Effector memory CD8-positive, alpha-beta T cell (primary cell): ENCODE data around the gene TNFAIP8L3.

ENCODE experiments used
- ATAC-seq: fragments of 150-1000 bp; cut with Tn5 transposase; replicated peaks from 2 replicates; pipeline ENCODE4 v1.10.0; 2021; ENCODE audit warnings: mild to moderate bottlenecking, moderate library complexity
- DNase-seq, 3 experiments: peaks; one replicate each; pipeline ENCODE4 v3.0.0; 2021
- H3K27ac Mint-ChIP-seq, 2 donors: one replicate each; pipeline ENCODE4 v1.8.0; 2022; ENCODE audit warnings: mild to moderate bottlenecking in 2 of 2, mixed read lengths in 2 of 2, moderate library complexity in 2 of 2
- H3K27me3 Mint-ChIP-seq, 2 donors: one replicate each; pipeline ENCODE4 v1.8.0; 2022; ENCODE audit warnings: mixed read lengths in 2 of 2
- H3K36me3 Mint-ChIP-seq: one replicate; pipeline ENCODE4 v1.8.0; 2022; ENCODE audit warnings: mild to moderate bottlenecking, moderate library complexity, mixed read lengths; ENCODE audit not compliant: insufficient read depth
- H3K4me1 Mint-ChIP-seq, 2 donors: one replicate each; pipeline ENCODE4 v1.8.0; 2022; ENCODE audit warnings: low read depth in 2 of 2, mixed read lengths in 2 of 2
- H3K4me3 Mint-ChIP-seq, 2 donors: one replicate each; pipeline ENCODE4 v1.8.0; 2022; ENCODE audit warnings: mild to moderate bottlenecking in 2 of 2, mixed read lengths in 2 of 2, moderate library complexity in 2 of 2
- H3K9me3 Mint-ChIP-seq, 2 donors: one replicate each; pipeline ENCODE4 v1.8.0; 2022; ENCODE audit warnings: mixed read lengths in 2 of 2

Gene TNFAIP8L3

DNA sequence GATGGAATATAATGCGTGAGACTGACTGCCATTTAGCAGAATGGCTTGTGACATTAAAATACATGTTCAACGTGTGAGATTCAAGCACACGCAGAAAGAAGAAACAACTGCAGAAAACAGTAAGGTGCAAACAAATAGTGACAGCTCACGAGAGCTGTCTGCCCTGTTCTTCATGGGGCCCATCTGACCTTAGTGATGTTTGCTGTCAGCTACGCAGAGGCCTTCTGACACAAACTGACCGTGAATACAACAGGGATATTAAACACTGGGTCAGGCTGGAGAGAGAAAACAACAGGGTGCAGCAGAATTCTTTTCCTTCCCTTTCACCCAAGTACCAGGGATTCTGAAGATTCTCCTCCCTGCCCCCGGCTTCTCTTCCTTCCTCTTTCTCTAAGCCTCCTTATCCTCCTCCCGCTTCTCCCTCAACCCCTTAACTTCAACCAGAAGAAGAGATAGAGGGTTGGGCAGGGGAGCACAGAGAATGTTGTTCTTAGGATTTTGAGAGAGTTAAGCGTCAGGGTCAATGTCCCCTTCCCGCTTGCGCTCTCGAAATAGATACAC, 2.1 kb downstream of the TNFAIP8L3 start:
- no peak for ATAC-seq

DNA sequence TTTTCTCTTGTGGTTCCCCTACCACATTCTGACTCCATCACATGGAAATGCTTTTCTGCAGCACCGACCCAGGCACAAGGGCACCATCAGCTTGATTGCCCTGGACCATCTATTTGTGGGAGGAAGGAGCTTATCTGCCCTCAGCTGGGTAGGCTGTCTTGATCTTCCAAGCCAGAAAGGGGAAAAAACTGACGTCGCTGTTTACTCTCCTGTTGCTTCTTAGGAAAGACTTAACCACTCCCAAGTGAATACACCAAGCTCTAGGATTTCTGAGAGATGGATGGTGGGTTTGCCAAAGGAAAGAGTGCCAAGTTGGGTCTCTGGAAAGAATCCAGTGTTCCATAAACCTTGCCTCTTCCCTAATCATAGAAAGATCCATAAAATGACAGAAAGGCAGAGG, 4.0 kb downstream of the TNFAIP8L3 start:
- Mint-ChIP-seq H3K4me3 (no peak overlapping the region), H3K36me3 (no peaks in the 10 kb centered on the region), H3K27ac (no peak overlapping the region), H3K9me3 (no peaks in the 10 kb centered on the region), H3K27me3 (peaks cover 59 to 85% of the 10 kb centered on the region in 2 donors), H3K4me1 (peaks cover 4% of the 10 kb centered on the region in 2 donors)
- ATAC-seq (no peak), DNase-seq (no peak)

More for the DNA sequence above, 2.1 kb downstream of the TNFAIP8L3 start:
- Mint-ChIP-seq H3K9me3 (no peaks in the 10 kb centered on the region), H3K27me3 (peaks cover 68 to 89% of the 10 kb centered on the region in 2 donors), H3K4me3 (no peak overlapping the region), H3K27ac (no peak overlapping the region), H3K36me3 (no peaks in the 10 kb centered on the region), H3K4me1 (peaks cover 4% of the 10 kb centered on the region in 2 donors)
- DNase-seq, result no peak

GRCh38 chr15:51089699-51090453, 4.8 kb downstream of the TNFAIP8L3 start:
- H3K27ac Mint-ChIP-seq, result no peak overlapping the region
- no peak overlapping the region for H3K4me3 Mint-ChIP-seq
- no peaks in the 10 kb centered on the region for H3K36me3 Mint-ChIP-seq
- H3K4me1 Mint-ChIP-seq, result peaks cover 4% of the 10 kb centered on the region in 2 donors
- H3K27me3 Mint-ChIP-seq, result peaks cover 50 to 78% of the 10 kb centered on the region in 2 donors
- no peak for ATAC-seq
- DNase-seq, result no peak
- H3K9me3 Mint-ChIP-seq, result no peaks in the 10 kb centered on the region

GRCh38 chr15:51089041-51089440, 5.7 kb downstream of the TNFAIP8L3 start:
- Mint-ChIP-seq H3K27me3 (peaks cover 48 to 74% of the 10 kb centered on the region in 2 donors), H3K27ac (no peak overlapping the region), H3K4me3 (no peak overlapping the region), H3K9me3 (no peaks in the 10 kb centered on the region), H3K4me1 (peaks cover 4% of the 10 kb centered on the region in 2 donors), H3K36me3 (no peaks in the 10 kb centered on the region)
- ATAC-seq (no peak), DNase-seq (no peak)

- Mint-ChIP-seq H3K4me1 (peaks cover 4% of the 10 kb centered on the region in 2 donors), H3K36me3 (no peaks in the 10 kb centered on the region), H3K27me3 (peaks cover 43 to 70% of the 10 kb centered on the region in 2 donors), H3K27ac (no peak overlapping the region), H3K4me3 (no peak overlapping the region), H3K9me3 (no peaks in the 10 kb centered on the region)
- DNase-seq (no peak), ATAC-seq (no peak)
Observed at GRCh38 chr15:51088585-51088984, 6.1 kb downstream of the TNFAIP8L3 start.

DNA sequence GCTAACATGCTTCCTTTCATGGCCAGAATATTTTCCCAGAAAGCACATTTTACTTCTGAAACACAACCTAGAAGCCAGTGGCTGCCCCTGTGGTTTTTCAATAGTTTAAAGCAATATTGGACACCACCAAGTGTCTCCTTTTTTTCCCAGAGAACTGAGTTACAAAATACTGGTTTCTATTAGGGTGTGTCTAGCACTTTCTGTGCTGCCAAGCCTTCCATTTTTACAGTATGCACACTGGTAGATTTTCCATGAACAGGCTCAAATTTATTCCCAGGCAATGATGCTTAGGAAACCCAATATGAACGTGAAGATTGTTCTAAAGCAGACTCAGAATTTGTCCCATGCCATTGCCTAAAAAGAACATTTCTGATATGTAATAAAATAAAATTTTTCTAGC, 7.2 kb downstream of the TNFAIP8L3 start:
- Mint-ChIP-seq H3K4me3 (no peak overlapping the region), H3K36me3 (no peaks in the 10 kb centered on the region), H3K4me1 (no peaks in the 10 kb centered on the region), H3K27me3 (peaks cover 33 to 59% of the 10 kb centered on the region in 2 donors), H3K27ac (no peak overlapping the region), H3K9me3 (no peaks in the 10 kb centered on the region)
- no peak for DNase-seq
- ATAC-seq, result no peak

GRCh38 chr15:51086409-51086808, 8.3 kb downstream of the TNFAIP8L3 start:
- ATAC-seq (no peak), DNase-seq (no peak)
- no peaks in the 10 kb centered on the region for H3K9me3 Mint-ChIP-seq
- no peak overlapping the region for H3K27ac Mint-ChIP-seq
- H3K27me3 Mint-ChIP-seq, result peaks cover 22 to 48% of the 10 kb centered on the region in 2 donors
- H3K4me1 Mint-ChIP-seq, result no peaks in the 10 kb centered on the region
- H3K36me3 Mint-ChIP-seq, result no peaks in the 10 kb centered on the region
- no peak overlapping the region for H3K4me3 Mint-ChIP-seq

- H3K4me3 Mint-ChIP-seq, result no peak overlapping the region
- no peak overlapping the region for H3K27ac Mint-ChIP-seq
- no peaks in the 10 kb centered on the region for H3K36me3 Mint-ChIP-seq
- H3K4me1 Mint-ChIP-seq, result no peaks in the 10 kb centered on the region
- no peak for ATAC-seq
- no peak for DNase-seq
- peaks cover 15 to 41% of the 10 kb centered on the region in 2 donors for H3K27me3 Mint-ChIP-seq
- no peaks in the 10 kb centered on the region for H3K9me3 Mint-ChIP-seq
Observed at GRCh38 chr15:51085764-51086163, 8.9 kb downstream of the TNFAIP8L3 start.

DNA sequence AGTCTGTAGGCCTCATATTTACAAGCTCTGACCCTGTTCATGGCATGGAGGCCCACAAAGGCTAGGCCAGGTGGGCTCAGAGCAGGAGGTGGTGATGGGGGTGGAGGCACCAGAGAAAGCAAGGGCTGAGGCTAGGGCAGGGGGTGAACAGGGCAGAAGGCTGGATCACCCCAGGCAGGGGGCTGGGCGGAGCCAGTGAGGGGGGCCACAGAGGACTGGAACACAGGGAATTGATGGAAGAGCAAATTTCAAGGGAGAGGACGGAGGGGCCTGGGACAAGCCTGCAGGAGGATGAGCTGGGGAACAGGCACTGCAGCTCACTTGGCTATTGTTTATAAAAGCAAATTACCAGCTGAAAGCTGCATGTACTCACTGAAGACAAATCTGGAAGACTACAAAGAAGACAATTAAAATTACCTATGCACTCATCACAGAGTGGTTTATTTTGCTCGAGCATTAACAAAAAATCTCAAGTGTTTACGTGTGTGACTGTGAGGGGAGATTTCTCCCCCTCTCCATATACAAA, 11.0 kb downstream of the TNFAIP8L3 start:
- H3K27me3 Mint-ChIP-seq, result peaks cover 13 to 28% of the 10 kb centered on the region in 2 donors
- no peak overlapping the region for H3K27ac Mint-ChIP-seq
- H3K4me3 Mint-ChIP-seq, result no peak overlapping the region
- H3K4me1 Mint-ChIP-seq, result no peaks in the 10 kb centered on the region
- no peak for DNase-seq
- no peak for ATAC-seq
- no peaks in the 10 kb centered on the region for H3K36me3 Mint-ChIP-seq
- no peaks in the 10 kb centered on the region for H3K9me3 Mint-ChIP-seq

DNA sequence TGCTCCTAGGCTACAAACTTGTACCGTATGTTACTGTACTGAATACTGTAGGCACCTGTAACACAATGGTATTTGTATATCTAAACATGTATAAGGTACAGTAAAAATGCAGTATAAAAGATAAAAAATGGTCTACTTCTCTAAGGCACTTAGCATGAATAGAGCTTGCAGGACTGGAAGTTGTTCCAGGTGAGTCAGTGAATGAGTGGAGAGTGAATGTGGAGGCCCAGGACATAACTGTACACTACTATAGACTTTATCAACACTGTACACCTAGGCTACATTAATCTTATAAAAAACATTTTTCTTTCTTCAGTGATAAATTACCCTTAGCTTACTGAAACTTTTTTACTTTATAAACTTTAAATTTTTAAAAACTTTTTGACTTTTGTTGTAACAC, 12.5 kb downstream of the TNFAIP8L3 start:
- peaks cover 0 to 3% of the 10 kb centered on the region in 2 donors for H3K4me1 Mint-ChIP-seq
- peaks cover 21 to 33% of the 10 kb centered on the region in 2 donors for H3K27me3 Mint-ChIP-seq
- no peaks in the 10 kb centered on the region for H3K36me3 Mint-ChIP-seq
- ATAC-seq (no peak), DNase-seq (no peak)
- H3K27ac Mint-ChIP-seq, result no peak overlapping the region
- H3K4me3 Mint-ChIP-seq, result no peak overlapping the region
- no peaks in the 10 kb centered on the region for H3K9me3 Mint-ChIP-seq

- Mint-ChIP-seq H3K9me3 (no peaks in the 10 kb centered on the region), H3K4me3 (no peak overlapping the region), H3K27me3 (peaks cover 31 to 35% of the 10 kb centered on the region in 2 donors), H3K4me1 (peaks cover 0 to 9% of the 10 kb centered on the region in 2 donors), H3K36me3 (no peaks in the 10 kb centered on the region), H3K27ac (no peak overlapping the region)
- ATAC-seq (no peak), DNase-seq (no peak)
Observed at GRCh38 chr15:51080286-51080685, 14.4 kb downstream of the TNFAIP8L3 start.

DNA sequence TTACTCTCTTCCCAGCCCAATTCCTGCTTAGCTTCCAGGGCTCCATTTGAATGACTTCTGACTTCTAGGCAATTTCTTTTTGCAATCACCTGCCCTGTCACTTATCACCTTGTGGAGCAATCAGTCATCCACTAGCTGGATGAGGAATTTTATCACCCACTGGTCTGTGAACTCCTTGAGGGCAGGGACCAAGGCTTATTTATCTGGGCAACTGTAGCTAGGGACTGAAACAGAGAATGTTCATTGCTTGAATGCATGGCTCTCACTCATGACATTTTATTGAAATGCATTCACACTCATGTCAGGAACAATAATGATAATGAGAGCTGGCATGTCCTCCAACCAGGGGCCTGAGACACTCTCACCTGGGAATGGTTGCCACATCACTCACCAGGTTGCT, 15.5 kb downstream of the TNFAIP8L3 start:
- Mint-ChIP-seq H3K4me1 (peaks cover 0 to 9% of the 10 kb centered on the region in 2 donors), H3K9me3 (no peaks in the 10 kb centered on the region), H3K27me3 (peaks cover 34 to 45% of the 10 kb centered on the region in 2 donors), H3K36me3 (no peaks in the 10 kb centered on the region), H3K27ac (no peak overlapping the region), H3K4me3 (peak overlapping the region in 1 of 2 donors; percentile 2)
- no peak for DNase-seq
- ATAC-seq, result no peak

- Mint-ChIP-seq H3K4me3 (peak overlapping the region; percentile 16 to 59), H3K9me3 (no peaks in the 10 kb centered on the region), H3K4me1 (peaks cover 0 to 9% of the 10 kb centered on the region in 2 donors), H3K27me3 (peaks cover 34 to 45% of the 10 kb centered on the region in 2 donors), H3K36me3 (no peaks in the 10 kb centered on the region), H3K27ac (peak overlapping the region in 1 of 2 donors; percentile 36)
- peak; percentile 13 to 27 (median 25) for DNase-seq
- peak; percentile 66 for ATAC-seq
Observed at GRCh38 chr15:51077221-51078153, 17.2 kb downstream of the TNFAIP8L3 start.
